ENCODE data around the gene SEC23B.
"Not testable (repeated sequence)": the region's sequence is repeated elsewhere in the genome, so short reads cannot be mapped to it uniquely, and the experiment has no call there.

SEC23B gene

DNA sequence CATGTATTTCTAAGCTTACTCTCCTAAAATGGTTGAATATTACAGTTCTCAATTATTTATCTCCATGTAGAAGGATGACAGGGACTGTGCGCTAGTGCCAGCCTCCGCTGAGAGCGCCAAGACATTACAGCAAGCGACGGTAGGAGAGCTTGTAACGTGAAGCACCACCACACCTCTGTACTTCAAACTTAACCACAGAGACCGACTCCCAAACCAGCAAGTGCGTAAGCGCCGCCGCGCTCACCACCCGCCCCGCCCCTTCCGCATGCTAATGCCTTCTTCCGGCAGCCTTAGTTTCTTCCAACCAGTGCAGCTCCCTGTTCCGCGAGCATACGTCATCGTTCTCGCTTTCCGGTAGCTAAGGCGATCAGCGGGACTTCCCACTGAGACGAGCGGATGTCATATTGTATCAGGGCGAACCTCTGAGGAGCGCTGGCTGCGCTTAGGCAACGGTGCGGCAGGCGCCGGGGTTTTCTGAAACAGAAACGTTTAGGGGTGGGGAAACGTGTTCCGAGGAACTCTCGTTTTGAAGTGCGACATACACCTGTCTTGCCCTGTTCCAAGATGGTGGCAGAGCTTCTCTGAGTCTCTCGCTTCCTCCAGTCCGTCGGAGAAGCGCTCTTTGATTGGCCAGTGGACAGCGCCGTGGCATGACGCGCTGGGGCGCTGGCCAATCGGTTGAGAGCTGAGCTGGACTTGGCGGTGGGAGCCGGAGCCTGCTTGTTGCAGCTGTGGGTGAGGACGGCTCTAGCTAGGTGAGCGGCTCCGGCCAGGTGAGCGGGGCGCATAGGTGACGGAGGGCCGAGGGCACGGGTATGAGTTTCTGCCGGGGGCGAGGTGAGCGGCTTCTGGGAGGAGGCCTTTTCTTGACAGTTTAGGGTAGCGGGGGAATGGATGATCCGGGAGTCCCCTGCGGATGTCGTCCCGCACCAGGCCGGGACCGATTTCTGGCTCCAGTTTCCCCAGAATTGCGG lies at the start of gene SEC23B:
SEC23B (plus strand) TSS at position 723 of the 974 bp plus-strand sequence. CDS start 2,896 bp downstream, outside the sequence.
- peak; percentile 84 to 87 for DNase-seq (ENCODE audit: low read depth in 2 of 2)

DNA sequence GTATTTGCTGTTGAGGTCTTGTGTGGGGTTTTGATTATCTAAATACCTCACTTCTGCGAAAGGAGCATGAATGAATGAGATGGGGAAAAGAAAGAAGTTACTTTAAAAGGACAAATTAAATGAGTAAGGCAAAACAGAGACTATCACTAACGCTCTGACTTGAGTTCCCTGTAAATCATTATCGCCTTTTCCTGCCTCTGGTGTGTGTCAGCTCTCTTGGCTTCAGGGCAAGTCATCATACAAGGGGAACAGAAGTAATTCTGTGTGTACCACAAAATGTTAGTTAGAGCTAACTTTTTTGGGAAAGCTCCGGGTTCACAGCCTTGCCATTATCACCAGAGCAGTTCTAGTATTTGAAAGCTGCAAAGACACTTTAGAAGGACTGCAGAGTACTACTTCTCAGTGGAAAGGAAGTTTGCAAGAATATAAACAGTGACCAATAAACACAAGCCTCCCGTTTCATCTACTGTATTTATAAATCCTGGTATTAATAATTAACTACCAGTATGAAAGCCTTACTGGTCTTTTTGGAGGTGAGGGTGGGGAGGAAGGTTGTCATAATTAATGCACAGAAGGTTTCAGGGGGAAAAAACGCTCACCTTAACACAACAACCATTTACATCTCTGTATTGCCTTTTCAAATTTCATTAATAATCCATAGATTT lies 42.1 kb upstream of the SEC23B start:
- DNase-seq (ENCODE audit: low read depth in 2 of 2) = no peak

DNA sequence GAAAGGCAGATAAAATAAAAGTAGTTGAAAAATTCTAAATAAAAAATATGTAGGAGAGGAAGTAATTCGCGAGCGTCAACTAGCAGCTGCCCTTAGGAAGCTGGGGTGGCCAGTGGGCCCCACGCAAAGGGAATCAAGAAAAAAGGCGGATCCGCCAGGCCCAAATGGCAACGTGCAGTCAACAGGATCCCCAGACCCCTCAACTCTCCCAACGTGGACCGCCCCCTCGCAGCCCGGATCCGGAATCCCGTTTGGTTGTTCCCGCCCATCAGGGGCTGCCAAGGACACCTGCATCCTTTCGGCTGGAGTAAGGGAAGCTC lies 41.2 kb upstream of the SEC23B start:
- DNase-seq (ENCODE audit: low read depth in 2 of 2) = no peak

DNA sequence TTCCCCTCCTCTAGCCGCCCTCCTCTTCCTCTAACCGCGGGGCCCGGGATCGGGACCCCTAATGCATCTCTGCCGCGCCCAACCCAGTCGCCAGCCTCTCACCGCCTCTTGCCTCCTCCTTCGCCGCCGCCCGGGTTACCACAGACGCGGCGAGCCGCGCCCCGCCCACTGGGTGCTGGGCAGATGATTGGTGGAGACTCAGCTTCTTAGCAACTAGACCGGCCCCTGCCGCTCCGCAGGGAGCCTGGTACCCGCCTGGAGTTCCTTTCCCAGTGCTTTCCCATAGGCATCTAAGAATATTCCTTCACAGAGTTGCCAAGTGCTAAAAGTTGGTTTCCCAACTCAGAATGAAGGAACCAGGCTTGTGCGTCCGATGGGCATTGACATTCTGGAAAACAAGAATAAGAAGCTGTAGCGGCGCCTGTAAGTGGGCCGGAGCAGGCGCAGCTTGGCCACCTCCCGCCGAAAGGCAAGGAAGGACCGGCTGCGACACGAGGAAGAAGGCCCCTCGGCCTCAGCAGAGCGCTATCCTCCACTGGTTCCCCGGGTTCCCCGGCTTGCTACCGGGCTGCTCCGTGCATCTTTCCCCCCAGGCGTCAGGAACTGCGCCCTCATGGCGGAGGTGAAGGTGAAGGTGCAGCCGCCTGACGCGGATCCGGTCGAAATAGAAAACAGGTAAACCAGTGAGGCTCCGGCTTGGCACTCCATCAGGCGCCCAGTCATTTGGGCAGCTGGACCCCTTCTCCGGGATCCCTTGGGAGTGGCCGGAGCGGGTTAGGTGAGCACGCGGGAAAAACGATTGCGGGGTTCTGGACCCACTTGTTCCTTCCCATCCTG lies 40.6 kb upstream of the SEC23B start, which contains the start of the genes DZANK1 and POLR3F:
DZANK1 (minus strand) TSS at position 137 of the 837 bp plus-strand sequence. CDS start 1,672 bp downstream, outside the sequence.
POLR3F (plus strand) TSS at position 497 of the 837 bp plus-strand sequence; CDS start at position 614, 117 bp downstream.
- peak; percentile 88 to 90 for DNase-seq (ENCODE audit: low read depth in 2 of 2)

DNA sequence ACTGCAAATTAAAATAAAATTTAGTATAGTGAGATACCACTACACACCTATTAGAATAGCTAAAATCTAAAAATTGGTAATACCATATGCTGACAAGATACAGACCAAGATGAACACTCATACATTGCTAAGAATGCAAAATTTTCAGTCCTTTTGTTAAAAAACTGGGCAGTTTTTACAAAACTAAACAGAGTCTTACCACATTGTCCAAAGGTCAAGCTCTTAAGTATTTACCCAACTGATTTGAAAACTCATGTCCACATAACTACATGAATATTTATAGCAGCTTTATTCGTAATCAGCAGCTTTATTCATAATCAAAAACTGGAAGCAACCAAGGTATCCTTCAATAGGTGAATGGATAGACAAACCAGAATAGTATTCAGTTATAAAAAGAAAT lies 30.5 kb upstream of the SEC23B start:
- DNase-seq (ENCODE audit: low read depth in 2 of 2) = no peak

DNA sequence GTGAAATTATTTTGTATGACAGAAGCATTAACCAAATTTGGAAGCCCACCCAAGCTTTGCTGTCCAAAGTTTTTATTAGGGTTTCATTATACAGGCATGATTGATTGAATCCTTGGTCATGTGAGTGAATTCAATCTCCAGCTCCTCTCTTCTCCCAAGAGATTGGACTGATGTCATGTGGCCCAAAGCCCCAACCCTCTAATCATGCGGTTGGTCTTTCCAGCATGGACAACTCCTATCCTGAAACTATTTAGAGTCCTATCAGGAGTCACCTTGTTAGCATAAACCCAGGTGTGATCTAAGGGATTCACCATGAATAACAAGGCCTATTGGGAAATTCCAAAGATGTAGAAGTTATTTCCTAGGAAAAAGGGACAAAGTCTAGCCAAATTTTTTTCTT lies 29.9 kb upstream of the SEC23B start:
- no peak for DNase-seq (ENCODE audit: low read depth in 2 of 2)

DNA sequence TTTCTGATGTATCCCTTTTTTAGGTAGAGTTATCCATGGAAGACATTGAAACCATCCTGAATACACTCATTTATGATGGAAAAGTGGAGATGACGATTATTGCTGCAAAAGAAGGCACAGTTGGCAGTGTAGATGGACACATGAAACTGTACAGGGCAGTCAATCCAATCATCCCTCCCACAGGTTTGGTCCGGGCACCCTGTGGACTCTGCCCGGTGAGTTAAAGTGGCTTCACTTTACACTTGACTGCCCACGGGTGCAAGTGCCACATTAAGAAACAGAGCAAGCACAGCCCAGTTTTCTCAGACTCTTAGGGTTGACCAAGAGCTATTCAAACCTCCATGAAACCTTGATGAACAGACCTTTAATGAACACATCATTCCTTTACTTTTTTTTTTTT lies 26.1 kb upstream of the SEC23B start:
- DNase-seq (ENCODE audit: low read depth in 2 of 2) = no peak

DNA sequence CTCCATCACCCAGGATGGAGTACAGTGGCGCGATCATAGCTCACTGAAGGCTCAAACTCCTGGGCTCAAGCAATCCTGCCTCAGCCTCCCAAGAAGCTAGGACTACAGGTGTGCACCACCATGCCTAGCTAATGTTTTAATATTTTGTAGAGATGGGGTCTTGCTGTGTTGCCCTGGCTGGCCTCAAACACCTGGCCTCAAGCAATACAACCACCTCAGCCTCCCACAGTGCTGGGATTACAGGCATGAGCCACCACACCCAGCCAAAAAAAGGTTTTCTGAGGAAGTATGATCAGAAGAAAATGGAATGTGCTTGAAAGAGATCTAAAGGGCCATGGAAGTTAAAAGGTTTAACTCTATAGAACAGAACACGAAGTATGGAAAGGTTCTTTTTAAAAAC lies 19.4 kb upstream of the SEC23B start:
- no peak for DNase-seq (ENCODE audit: low read depth in 2 of 2)

DNA sequence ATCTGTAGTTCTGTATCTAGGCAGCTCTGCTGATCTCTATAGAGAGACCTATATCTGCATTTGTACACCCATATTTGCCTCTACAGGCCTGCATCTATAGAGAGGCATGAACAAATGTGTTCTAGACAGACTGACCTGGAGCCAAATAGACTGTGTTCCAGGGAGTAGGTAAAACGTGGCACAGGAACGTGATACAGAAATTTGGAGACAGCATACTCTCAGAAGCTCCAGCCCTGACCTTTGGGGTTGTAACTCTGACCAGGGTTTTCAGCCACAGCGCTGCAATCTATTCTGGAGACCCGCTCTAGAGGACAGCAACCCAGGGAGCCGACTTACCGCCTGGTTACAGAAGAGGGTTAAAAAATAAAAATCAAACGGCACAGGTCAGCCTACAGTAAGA lies 11.7 kb upstream of the SEC23B start:
- DNase-seq (ENCODE audit: low read depth in 2 of 2) = no peak

DNA sequence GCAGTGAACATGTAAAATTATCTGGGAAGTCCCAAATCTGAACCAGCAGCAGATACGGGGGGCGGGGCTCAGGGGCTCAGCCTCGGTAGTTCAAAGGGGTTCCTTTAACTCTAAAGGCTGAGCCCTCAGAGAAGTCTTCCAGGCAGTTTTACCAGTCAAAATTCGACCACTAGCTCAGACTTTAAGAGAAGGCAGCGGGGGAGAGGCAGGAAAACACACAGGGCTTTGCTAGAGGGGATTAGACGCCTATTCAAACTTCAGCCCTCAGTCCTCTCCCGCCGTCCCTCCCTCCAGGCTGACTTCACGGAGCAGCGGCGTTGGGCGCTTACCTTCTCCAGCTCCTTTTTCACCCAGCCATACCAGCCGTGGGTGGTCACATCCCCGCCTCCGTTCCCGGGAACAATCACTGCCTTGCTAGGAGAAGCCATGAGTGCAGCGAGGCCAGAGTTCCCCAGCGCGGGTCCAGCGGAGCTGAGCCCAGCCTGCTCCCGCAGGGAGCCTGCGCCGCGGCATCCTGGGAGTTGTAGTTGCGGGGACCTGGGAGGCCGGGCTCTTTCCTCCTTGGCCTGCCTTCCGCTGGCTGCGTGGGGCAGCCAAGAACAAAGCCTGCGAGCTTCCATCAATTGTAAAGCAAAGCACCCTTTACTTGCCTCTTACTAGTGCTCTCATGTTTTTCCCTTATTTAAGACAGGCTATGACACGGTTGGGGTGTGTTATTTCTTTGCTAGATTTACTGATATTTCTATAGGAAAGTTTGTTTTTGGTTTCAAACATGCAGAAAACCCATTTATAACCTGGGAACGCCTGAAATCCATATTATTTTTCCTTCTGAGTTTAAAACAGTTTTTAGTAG lies 10.8 kb upstream of the SEC23B start, which contains the start of gene RBBP9:
RBBP9 (minus strand) TSS at position 486 of the 853 bp plus-strand sequence; CDS start at position 428, 58 bp downstream.
- DNase-seq (ENCODE audit: low read depth in 2 of 2) = peak; percentile 33 to 36

DNA sequence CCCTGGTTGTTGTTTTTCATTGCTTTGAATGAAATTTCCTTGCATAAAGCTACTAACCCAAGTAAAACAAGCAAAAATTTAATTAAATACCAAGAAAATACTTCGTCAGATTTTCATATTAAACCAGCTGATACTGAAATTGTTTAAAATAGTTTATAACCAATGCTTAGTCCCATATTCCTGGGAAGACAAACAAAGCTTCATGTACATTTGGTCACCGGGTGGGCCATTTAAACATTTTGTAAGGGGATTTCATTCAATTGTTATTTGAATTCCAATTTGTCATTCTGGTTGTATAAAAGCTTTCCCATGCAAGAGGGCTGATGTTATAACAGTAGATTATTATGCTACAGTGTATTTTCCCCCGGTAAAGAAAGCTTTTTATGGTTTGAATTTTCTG lies 10.1 kb upstream of the SEC23B start:
- no peak for DNase-seq (ENCODE audit: low read depth in 2 of 2)

DNA sequence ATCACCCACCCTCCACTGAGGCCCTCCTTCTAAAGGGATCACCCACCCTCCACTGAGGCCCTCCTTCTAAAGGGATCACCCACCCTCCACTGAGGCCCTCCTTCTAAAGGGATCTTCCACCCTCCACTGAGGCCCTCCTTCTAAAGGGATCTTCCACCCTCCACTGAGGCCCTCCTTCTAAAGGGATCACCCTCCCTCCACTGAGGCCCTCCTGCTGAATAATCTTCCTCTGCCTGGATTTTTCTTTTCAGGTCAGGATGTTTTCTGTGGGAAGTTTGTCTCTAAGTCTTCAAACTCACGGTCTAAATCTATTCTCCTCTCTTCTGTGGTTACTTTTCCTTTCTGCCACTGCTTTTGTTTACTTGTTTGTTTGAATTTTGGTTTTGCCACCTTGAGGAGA lies 6.1 kb upstream of the SEC23B start:
- DNase-seq (ENCODE audit: low read depth in 2 of 2) = not testable (repeated sequence)

DNA sequence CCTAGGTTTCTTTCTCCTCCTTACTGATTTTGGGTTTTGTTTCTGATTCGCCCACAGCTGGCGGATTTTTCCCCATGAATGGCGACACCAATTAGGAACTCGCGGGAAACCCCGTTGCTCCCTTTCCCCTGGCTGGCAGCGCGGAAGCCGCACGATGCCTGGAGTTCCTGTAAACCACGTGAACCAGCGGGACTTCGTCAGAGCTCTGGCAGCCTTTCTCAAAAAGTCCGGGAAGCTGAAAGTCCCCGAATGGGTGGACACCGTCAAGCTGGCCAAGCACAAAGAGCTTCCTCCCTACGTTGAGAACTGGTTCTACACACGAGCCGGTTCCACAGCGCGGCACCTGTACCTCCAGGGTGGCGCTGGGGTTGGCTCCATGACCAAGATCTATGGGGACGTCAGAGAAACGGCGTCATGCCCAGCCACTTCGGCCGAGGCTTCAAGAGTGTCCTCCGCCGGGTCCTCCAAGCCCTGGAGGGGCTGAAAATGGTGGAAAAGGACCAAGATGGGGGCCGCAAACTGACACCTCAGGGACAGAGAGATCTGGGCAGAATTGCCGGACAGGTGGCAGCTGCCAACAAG lies 3.2 kb upstream of the SEC23B start:
- DNase-seq (ENCODE audit: low read depth in 2 of 2) = no peak

DNA sequence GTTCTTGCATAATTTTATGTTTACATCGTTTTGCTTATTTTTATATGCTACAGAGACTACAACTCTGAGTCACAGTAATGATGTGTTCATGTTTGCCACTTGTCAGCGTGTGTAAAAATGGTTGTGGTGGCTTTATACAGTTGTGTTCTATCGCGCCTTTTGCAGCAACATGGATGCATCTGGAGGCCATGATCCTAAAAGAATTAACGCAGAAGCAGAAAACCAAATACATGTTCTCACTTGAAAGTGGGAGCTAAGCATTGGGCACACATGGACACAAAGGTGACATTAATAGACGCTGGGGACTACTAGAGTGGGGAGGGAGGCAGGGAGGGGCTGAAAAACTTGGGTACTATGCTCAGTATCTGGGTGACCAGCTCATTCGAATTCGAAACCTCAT lies 996 bp upstream of the SEC23B start:
- no peak for DNase-seq (ENCODE audit: low read depth in 2 of 2)

DNA sequence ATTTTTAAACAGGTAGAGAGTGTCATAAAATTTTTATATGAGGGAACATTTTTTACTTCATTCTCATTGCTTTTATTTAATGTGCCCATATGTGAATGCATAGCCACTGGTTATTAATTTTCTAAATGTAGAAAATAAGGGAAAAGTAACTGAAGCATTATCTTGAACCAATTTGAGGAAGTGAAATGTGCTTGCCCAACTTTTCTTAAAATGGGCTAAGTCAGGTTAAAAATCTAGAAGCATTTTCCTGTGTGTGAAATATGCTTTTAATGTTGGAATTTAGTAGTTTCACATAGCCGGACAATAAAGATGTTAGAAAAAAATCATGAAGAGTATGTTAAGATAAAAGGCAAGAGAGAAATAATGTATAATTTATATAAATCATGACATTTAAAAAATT lies 3.8 kb downstream of the SEC23B start:
- no peak for DNase-seq (ENCODE audit: low read depth in 2 of 2)

DNA sequence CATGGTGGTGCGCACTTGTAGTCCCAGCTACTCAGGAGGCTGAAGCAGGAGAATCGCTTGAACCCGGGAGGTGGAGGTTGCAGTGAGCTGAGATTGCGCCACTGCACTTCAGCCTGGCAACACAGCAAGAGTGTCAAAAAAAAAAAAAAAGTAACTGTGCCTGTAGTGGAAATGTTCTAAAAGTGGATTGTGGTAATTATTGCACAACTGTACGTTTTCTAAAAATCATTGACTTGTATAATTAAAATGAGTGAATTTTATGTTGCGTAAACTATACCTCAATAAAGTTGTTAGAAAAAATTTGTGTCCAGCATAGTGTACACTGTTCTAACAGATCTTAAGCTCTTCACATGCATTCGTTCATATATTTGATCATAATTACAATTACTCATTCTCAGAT lies 5.5 kb downstream of the SEC23B start:
- DNase-seq (ENCODE audit: low read depth in 2 of 2) = no peak

DNA sequence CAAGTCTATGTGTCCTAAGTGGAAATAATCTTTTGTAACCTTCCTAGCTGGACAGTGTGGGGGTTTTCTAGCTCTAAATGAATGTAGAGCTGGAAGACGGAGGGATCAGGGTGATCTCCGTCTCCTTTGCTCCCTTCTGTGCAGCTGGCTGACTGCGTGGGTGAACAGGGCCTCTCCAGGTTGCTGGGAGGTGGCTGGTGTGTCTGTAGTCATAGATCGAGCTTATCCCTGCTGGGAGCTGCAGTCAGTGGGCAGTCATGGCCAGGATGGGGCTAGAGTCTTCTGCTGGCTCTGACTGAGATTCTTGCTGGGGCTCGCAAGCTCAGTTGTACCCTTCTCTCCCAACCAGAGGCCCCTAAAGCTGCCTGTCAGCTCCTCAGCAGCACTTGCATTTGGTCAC lies 6.4 kb downstream of the SEC23B start:
- no peak for DNase-seq (ENCODE audit: low read depth in 2 of 2)

DNA sequence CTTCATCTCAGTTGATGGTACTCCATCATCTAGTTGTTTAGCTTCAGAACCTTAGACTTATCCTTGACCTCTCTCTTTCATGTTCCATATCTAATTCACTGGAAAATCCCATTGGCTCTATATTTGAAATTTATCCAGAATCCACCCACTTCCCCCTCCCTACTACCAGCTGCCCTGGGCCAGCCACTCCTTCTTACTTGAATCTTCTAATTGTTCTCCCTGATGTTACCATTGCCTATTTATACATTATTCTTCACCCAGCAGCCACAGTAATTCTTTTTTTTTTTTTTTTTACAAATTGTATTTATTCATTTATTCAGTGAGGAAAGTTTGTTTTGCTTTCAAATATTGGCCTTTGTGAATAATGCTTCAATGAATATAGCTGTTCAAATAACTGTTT lies 8.2 kb downstream of the SEC23B start:
- no peak for DNase-seq (ENCODE audit: low read depth in 2 of 2)

DNA sequence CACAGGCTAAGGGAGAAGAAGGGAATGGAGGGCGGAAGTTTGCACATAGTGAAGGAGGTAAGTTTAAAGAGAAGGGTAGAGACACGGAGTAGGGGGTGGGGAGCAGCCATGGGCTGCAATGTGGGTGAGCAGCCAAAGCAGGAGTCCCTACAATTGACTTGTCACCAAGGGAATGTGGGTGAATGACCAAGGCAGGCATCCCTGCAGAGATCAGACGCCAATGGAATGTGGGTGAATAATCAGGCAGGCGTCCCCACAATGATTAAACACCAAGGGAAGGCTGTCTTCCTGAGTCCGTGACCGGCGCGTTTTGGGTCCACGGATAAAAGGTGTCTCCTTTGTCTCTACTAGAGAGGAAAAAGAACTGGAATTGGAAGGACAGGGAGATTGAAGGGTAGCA lies 14.3 kb downstream of the SEC23B start:
- DNase-seq (ENCODE audit: low read depth in 2 of 2) = not testable (repeated sequence)

DNA sequence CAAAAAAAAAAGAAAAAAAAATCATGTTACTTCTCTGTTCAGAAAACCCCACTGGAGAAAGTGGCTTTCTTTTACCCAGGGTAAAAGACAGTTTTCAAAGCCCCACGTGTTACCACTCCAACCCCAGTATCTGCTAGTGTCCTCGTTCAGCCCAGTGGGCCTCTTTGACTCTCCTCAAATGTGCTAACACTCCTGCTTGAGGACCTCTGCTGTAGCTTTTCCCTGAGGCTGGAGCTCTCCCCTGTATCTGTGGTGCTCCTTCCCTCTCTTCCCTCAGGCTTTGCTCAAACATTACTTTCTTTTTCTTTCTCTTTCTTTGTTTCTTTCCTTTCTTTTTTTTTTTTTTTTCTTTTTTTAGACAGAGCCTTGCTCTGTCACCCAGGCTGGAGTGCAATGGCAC lies 15.3 kb downstream of the SEC23B start:
- DNase-seq (ENCODE audit: low read depth in 2 of 2) = no peak

DNA sequence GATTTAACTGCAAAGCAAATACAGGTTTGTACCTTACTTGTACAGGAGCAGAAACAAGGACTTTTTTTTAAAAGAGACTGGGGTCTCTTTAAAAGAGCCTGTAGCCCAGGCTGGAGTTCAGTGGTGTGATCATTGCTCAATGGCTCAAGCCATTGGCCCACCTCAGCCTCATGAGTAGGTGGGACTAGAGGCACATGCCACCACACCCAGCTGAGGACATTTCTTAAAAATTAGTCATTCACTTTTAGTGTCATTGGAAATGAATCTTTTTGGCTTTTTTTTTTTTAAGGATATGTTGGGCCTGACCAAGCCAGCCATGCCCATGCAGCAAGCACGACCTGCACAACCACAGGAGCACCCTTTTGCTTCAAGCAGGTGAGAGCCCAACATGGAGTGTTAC lies 16.9 kb downstream of the SEC23B start:
- DNase-seq (ENCODE audit: low read depth in 2 of 2) = no peak

All from fibroblast of skin of left biceps (primary cell).